Left cardiac atrium (tissue), 4 donors: ENCODE measurements around the gene MYLK. TPM values are rescaled to one million over a fixed set of nuclear protein-coding genes. Genes with fewer than 3 reads are reported as not detected.
A peak's percentile ranks its signal among the peaks of the same experiment; 100 is the strongest.

ENCODE experiments used
- ATAC-seq, 2 donors: fragments of 200-7000 bp; cut with Tn5 transposase; one replicate each; pipeline ENCODE4 v1.9.1; 2020; ENCODE audit warnings: mild to moderate bottlenecking in 2 of 2, moderate library complexity in 2 of 2
- DNase-seq: peaks from one replicate; pipeline ENCODE4 v3.0.0-alpha.2; 2020
- intact Hi-C, 2 donors: fragments of 100-400 bp; cut with DNase I; formaldehyde crosslinking; loops; one replicate each; pipeline versions ENCODE4 v1.14.1 to v1.15.1; 2022 to 2023
- total RNA-seq, 2 donors: library from RNA; stranded (reverse); fragmentation: NEBNext Ultra II Directional; extraction: Animal tissue kit (Norgen Biotek cat#: 25700); gene quantifications; one replicate each; pipeline ENCODE4 v1.2.1, GENCODE V29; 2021
- donor health status: DM: no; HTN: yes; CAD: no.
- donor health status: DM: no; HTN: yes; CAD: no; lungs with severe emphysema.
- donor health status: DM: yes; HTN: yes; CAD: no.
- donor health status: Dilated cardiomyopathy.

MYLK gene
- total RNA-seq, 2 donors from 2014 or later, result 66.2 to 116 TPM

GRCh38 chr3:123783050-123783689 lies 101.0 kb downstream of the MYLK start:
- ATAC-seq (no peak), DNase-seq (no peak)
- intact Hi-C loops, result no loop called here

GRCh38 chr3:123782488-123782887 lies 101.6 kb downstream of the MYLK start:
- DNase-seq (no peak), ATAC-seq (no peak)
- intact Hi-C loops, result no loop called here

- ATAC-seq, result no peak
- intact Hi-C loops, result no loop called here
- DNase-seq, result no peak
Observed at GRCh38 chr3:123781571-123782275, 102.4 kb downstream of the MYLK start.

- intact Hi-C loops, result no loop called here
- DNase-seq, result no peak
- ATAC-seq, result no peak
Observed at GRCh38 chr3:123781138-123781537, 103.0 kb downstream of the MYLK start.

- ATAC-seq, result no peak
- intact Hi-C loops, result no loop called here
- DNase-seq, result no peak
Observed at GRCh38 chr3:123780656-123781055, 103.5 kb downstream of the MYLK start.

- DNase-seq (no peak), ATAC-seq (no peak)
- intact Hi-C loops, result no loop called here
Observed at GRCh38 chr3:123779655-123780231, 104.4 kb downstream of the MYLK start.

GRCh38 chr3:123778991-123779622 lies 105.0 kb downstream of the MYLK start:
- intact Hi-C loops, result no loop called here
- DNase-seq, result no peak
- ATAC-seq, result no peak

GRCh38 chr3:123778525-123778924 lies 105.6 kb downstream of the MYLK start:
- no peak for ATAC-seq
- no peak for DNase-seq
- intact Hi-C loops, result no loop called here

- intact Hi-C loops, result no loop called here
- ATAC-seq, result no peak
Observed at GRCh38 chr3:123776071-123776782, 107.9 kb downstream of the MYLK start.

GRCh38 chr3:123774474-123774873 lies 109.7 kb downstream of the MYLK start:
- intact Hi-C loops, result no loop called here
- no peak for DNase-seq
- no peak for ATAC-seq

More at GRCh38 chr3:123776071-123776782, 107.9 kb downstream of the MYLK start:
- DNase-seq, result no peak

GRCh38 chr3:123773681-123774431 lies 110.3 kb downstream of the MYLK start:
- peak; percentile 40 for DNase-seq
- peak; percentile 49 to 71 for ATAC-seq
- intact Hi-C loops, result no loop called here

GRCh38 chr3:123769356-123769743 lies 114.8 kb downstream of the MYLK start:
- intact Hi-C loops, result no loop called here
- no peak for DNase-seq

GRCh38 chr3:123768480-123769355 lies 115.4 kb downstream of the MYLK start:
- ATAC-seq (no peak), DNase-seq (no peak)
- intact Hi-C loops, result no loop called here

More at GRCh38 chr3:123769356-123769743, 114.8 kb downstream of the MYLK start:
- no peak for ATAC-seq

GRCh38 chr3:123767564-123768292 lies 116.4 kb downstream of the MYLK start:
- DNase-seq (no peak), ATAC-seq (no peak)
- intact Hi-C loops, result no loop called here

- DNase-seq, result no peak
- intact Hi-C loops, result no loop called here
- no peak for ATAC-seq
Observed at GRCh38 chr3:123767009-123767372, 117.1 kb downstream of the MYLK start.

GRCh38 chr3:123766193-123767008 lies 117.7 kb downstream of the MYLK start:
- intact Hi-C loops, result no loop called here

More at GRCh38 chr3:123766193-123767008, 117.7 kb downstream of the MYLK start:
- ATAC-seq, result peak in 1 of 2 donors; percentile 81
- DNase-seq, result no peak
